Breast epithelium (tissue), 4 donors: ENCODE data around the gene ZNF775. TPM values are rescaled to one million over a fixed set of nuclear protein-coding genes. Genes with fewer than 3 reads are reported as not detected.

Experiments
- DNase-seq, 2 donors: peaks; one replicate each; pipeline ENCODE4 v3.0.0-alpha.2; 2019; ENCODE audit warnings: low spot score in 2 of 2
- H3K27ac ChIP-seq, 2 donors: fragments of 200-600 bp; sonication (generic) in 1 of 2; one replicate each; pipeline ENCODE4 v1.5.1; 2016 to 2019; ENCODE audit warnings: mild to moderate bottlenecking in 1 of 2
- H3K27me3 ChIP-seq, 2 donors: fragments of 200-600 bp; sonication (generic) in 1 of 2; one replicate each; pipeline versions ENCODE4 v1.5.1 to v1.6.0; 2017 to 2019; ENCODE audit warnings: control low read depth in 1 of 2, mild to moderate bottlenecking in 1 of 2
- H3K36me3 ChIP-seq: fragments of 200-600 bp; one replicate; pipeline ENCODE4 v1.5.1; 2019
- H3K4me1 ChIP-seq, 2 donors: fragments of 200-600 bp; sonication (generic); one replicate each; pipeline ENCODE4 v1.5.1; 2016 to 2019; ENCODE audit warnings: control low read depth in 1 of 2
- H3K4me3 ChIP-seq, 3 donors: fragments of 200-600 bp; sonication (generic); 1 replicate in 2 of 3; 2 replicates in 1 of 3; pipeline ENCODE4 v1.5.1; 2016 to 2019; ENCODE audit warnings: mild to moderate bottlenecking in 3 of 3, moderate library complexity in 2 of 3
- H3K9me3 ChIP-seq, 2 donors: fragments of 200-600 bp; sonication (generic) in 1 of 2; one replicate each; pipeline ENCODE4 v1.5.1; 2016 to 2019; ENCODE audit warnings: control low read depth in 1 of 2
- POLR2A ChIP-seq: fragments of 450-650 bp; IDR thresholded peaks from one replicate; pipeline ENCODE4 v1.6.1; 2016; ENCODE audit warnings: antibody characterized with exemption, mild to moderate bottlenecking, moderate library complexity
- POLR2AphosphoS5 ChIP-seq, 3 donors: sonication (generic); formaldehyde crosslinking; IDR thresholded peaks; one replicate each; pipeline ENCODE4 v1.6.1; 2017; ENCODE audit warnings: antibody characterized with exemption in 3 of 3
- intact Hi-C: fragments of 100-400 bp; cut with DNase I; formaldehyde crosslinking; loops from one replicate; pipeline ENCODE4 v1.15.1; 2023; ENCODE audit warnings: low total_unique reads
- total RNA-seq, 3 donors: library from RNA; depleted of rRNA; stranded (reverse); fragments of >200 nt; gene quantifications; one replicate each; pipeline ENCODE4 v1.1.0, GENCODE V29; 2016
- TF ChIP-seq, protein P1 (sequence below), 3 donors: fragments of 450-650 bp; IDR thresholded peaks; one replicate each; pipeline ENCODE4 v1.5.1; 2016 to 2017; ENCODE audit warnings: antibody characterized with exemption in 3 of 3, mild to moderate bottlenecking in 3 of 3, moderate library complexity in 3 of 3

The ZNF775 gene
- total RNA-seq, 3 donors from 2014 or later, result 1.9 to 5.7 (median 4.6) TPM

DNA sequence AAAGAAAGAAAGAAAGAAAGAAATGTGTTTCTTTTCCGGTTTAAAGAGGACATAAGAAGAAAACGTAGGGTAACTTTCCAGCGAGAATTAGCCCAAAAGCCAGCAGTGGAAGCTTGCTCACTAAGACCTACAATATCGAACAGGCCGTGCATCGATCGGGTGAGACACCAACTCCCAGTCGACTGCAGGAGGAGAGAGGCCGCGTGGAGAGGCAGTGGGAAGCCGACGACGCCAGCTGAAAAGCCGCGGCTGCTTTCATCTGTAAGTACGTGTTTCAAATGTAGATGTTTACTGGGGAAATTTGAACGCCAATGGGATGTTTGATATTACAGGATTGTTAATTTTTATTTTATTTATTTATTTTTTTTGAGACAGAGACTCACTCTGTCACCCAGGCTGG, 42.7 kb downstream of the ZNF775 start:
- Histone ChIP-seq H3K27ac (no peak overlapping the region), H3K4me3 (no peak overlapping the region), H3K4me1 (no peaks in the 10 kb centered on the region), H3K9me3 (no peaks in the 10 kb centered on the region), H3K36me3 (no peaks in the 10 kb centered on the region), H3K27me3 (no peaks in the 10 kb centered on the region)
- no peak for DNase-seq
- intact Hi-C loops, result no loop called here
- TF ChIP-seq POLR2AphosphoS5 (IDR thresholded peaks at IDR 0.05) (no peak), POLR2A (no peak)
- TF ChIP-seq, protein P1, sequence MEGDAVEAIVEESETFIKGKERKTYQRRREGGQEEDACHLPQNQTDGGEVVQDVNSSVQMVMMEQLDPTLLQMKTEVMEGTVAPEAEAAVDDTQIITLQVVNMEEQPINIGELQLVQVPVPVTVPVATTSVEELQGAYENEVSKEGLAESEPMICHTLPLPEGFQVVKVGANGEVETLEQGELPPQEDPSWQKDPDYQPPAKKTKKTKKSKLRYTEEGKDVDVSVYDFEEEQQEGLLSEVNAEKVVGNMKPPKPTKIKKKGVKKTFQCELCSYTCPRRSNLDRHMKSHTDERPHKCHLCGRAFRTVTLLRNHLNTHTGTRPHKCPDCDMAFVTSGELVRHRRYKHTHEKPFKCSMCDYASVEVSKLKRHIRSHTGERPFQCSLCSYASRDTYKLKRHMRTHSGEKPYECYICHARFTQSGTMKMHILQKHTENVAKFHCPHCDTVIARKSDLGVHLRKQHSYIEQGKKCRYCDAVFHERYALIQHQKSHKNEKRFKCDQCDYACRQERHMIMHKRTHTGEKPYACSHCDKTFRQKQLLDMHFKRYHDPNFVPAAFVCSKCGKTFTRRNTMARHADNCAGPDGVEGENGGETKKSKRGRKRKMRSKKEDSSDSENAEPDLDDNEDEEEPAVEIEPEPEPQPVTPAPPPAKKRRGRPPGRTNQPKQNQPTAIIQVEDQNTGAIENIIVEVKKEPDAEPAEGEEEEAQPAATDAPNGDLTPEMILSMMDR (IDR thresholded peaks at IDR 0.05), result no peak

DNA sequence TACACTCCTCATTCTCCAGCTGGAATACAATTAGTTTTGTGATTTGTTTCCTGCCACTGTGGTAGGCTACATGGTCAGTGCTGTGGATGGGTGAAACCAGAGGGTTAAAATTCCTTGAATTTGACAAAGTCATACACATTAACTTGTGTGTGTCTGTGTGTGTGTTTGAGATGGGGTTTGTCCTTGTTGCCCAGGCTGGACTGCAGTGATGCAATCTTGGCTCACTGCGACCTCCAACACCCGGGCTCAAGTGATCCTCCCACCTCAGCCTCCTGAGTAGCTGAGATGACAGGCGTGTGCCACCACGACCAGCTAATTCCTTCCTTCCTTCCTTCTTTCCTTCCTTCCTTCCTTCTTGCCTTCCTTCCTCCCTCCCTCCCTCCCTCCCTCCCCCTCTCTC, 46.5 kb downstream of the ZNF775 start:
- DNase-seq, result no peak
- Histone ChIP-seq H3K27ac (no peak overlapping the region), H3K4me3 (no peak overlapping the region), H3K36me3 (no peaks in the 10 kb centered on the region), H3K27me3 (no peaks in the 10 kb centered on the region), H3K4me1 (peaks cover 0 to 9% of the 10 kb centered on the region in 2 donors), H3K9me3 (no peaks in the 10 kb centered on the region)
- TF ChIP-seq, protein P1 (IDR thresholded peaks at IDR 0.05), result no peak
- TF ChIP-seq POLR2AphosphoS5 (IDR thresholded peaks at IDR 0.05) (no peak), POLR2A (no peak)
- intact Hi-C loops, result no loop called here

DNA sequence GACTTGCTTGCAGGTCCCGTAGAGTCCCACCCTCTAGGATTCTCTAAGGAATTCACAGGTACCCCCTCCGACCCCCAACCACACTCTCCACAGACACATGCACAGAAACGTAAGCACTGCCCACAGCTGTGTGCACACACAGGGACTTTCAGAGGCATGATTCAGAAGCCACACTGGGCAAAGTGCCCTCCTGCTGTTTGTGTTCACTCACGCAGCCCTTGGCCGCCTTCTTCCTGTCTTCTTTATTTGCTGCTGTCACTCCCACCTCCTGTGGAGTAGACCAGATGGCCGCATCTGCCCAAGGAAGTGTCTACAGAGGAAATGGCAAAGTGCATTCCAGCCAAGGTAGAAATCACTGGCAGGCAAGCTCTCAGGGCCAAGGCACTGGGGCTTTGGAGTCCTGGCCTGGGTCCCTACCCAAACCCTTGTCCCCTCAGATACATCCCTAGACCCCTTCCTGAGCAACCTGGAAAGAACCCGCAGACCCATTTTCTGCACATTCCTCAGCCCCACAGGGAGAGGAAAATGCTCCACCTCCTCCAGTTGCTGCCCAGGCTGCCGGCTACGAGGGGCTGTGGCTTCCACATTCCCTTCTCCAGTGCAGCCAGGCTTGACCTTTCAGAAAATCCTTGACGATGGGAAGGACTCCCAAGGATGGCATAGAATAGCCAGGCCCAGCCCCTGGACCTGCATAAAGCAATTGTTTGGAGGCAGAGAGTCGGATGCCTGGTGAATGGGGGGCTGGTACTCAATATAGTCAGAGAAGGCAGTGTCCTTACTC, 49.7 kb downstream of the ZNF775 start:
- intact Hi-C loops, result no loop called here
- no peak overlapping the region for H3K27ac ChIP-seq

DNA sequence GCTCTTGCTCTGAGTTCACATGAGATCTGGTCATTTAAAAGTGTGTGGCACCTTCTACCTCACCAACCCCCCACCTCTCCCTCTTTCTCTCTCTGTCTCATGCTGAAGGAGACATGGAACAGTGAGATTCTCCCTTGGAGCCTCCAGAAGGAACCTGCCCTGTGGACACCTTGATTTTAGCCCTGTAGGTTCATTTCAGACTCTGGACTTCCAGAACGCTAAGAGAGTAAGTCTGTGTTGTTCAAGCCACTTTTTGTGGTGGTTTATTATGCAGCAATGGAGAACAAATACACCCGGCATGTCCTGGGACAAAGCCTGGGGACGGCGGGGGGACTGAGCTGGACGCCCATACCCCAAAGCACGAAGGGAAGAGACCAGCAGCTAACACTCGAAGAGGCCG, 50.6 kb downstream of the ZNF775 start:
- intact Hi-C loops, result no loop called here
- Histone ChIP-seq H3K36me3 (no peaks in the 10 kb centered on the region), H3K27me3 (no peaks in the 10 kb centered on the region), H3K4me3 (no peak overlapping the region), H3K9me3 (no peaks in the 10 kb centered on the region), H3K27ac (no peak overlapping the region), H3K4me1 (peaks cover 0 to 9% of the 10 kb centered on the region in 2 donors)
- no peak for DNase-seq
- no peak for TF ChIP-seq POLR2A

More for the DNA sequence above, 49.7 kb downstream of the ZNF775 start:
- TF ChIP-seq POLR2AphosphoS5 (IDR thresholded peaks at IDR 0.05) (no peak), POLR2A (no peak)
- TF ChIP-seq, protein P1 (IDR thresholded peaks at IDR 0.05), result no peak
- no peaks in the 10 kb centered on the region for H3K9me3 ChIP-seq
- no peak overlapping the region for H3K4me3 ChIP-seq
- peaks cover 0 to 9% of the 10 kb centered on the region in 2 donors for H3K4me1 ChIP-seq
- H3K36me3 ChIP-seq, result no peaks in the 10 kb centered on the region
- DNase-seq, result peak; percentile 51 to 76
- no peaks in the 10 kb centered on the region for H3K27me3 ChIP-seq

DNA sequence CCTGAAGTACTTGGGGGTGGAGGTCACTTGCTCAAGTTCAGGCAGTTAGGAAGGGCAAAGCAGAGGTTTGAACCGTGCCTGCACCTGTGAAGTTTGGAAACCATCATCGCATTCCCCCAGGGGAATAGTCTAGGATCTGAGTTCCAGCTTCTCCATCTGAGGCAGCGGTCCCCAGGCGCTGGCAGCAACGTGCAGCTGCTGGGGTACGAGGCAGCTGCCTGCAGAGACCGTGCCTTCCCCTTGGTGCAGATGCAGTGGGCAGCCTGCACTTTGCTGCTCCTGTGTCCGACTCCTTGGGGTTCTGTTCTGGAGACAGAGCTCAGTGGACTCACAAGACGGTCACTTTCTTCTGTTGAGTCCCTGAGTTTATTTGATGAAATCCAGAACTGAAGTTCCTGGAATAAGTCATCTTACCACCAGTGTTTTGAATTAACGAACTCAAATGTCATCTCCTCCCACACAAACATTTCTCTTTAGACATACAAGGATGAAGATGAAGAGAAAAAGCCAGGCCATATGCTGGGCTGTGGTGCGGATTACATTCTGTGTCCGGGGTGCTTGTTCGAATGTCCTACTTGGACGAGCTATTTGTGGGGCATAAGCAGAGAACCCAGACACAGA, 51.4 kb downstream of the ZNF775 start:
- no peak overlapping the region for H3K4me3 ChIP-seq
- no peak for DNase-seq
- no peaks in the 10 kb centered on the region for H3K36me3 ChIP-seq
- no peak overlapping the region for H3K27ac ChIP-seq
- intact Hi-C loops, result no loop called here
- H3K27me3 ChIP-seq, result no peaks in the 10 kb centered on the region
- H3K4me1 ChIP-seq, result peaks cover 0 to 9% of the 10 kb centered on the region in 2 donors
- no peaks in the 10 kb centered on the region for H3K9me3 ChIP-seq
- TF ChIP-seq, protein P1 (IDR thresholded peaks at IDR 0.05), result no peak
- no peak for TF ChIP-seq POLR2A
- TF ChIP-seq POLR2AphosphoS5 (IDR thresholded peaks at IDR 0.05), result no peak
